HepG2 (cell line): Measurements from ENCODE around the gene TEDC1. TPM values are rescaled to one million over a fixed set of nuclear protein-coding genes. Genes with fewer than 3 reads are reported as not detected.

Experiments used
- NR2F6 ChIP-seq, 2 experiments: IDR thresholded peaks; 2 replicates each; pipeline ENCODE4 v1.6.1; 2016; ENCODE audit warnings: antibody characterized with exemption in 1 of 2, mild to moderate bottlenecking in 1 of 2
- SMC3 ChIP-seq: IDR thresholded peaks from 2 replicates; pipeline ENCODE4 v1.6.1; 2011; ENCODE audit warnings: low read length, improper control_type of control experiment
- TAF1 ChIP-seq: sonication (generic); formaldehyde crosslinking; IDR thresholded peaks from 2 replicates; pipeline ENCODE4 v1.4.0; 2020; ENCODE audit warnings: missing genetic modification reagents
- TEAD2 ChIP-seq: sonication (generic); formaldehyde crosslinking; IDR thresholded peaks from 2 replicates; pipeline ENCODE4 v1.9.0; 2021; ENCODE audit warnings: missing genetic modification reagents
- ZNF619 ChIP-seq: sonication (generic); formaldehyde crosslinking; IDR thresholded peaks from 2 replicates; pipeline ENCODE4 v1.4.0; 2020; ENCODE audit warnings: mild to moderate bottlenecking, missing genetic modification reagents
- polyA plus RNA-seq, 8 experiments: library from polyadenylated mRNA; depleted of rRNA in 3 of 8; stranded (reverse) in 7 of 8; unstranded in 1 of 8; fragments of >200 nt; fragmentation: Illumina TruSeq in 4 of 8; extraction: Trizol in 4 of 8; gene quantifications; 2 replicates each; pipeline versions ENCODE4 v1.2.1 to v1.2.3, GENCODE V29; 2011 to 2016; ENCODE audit warnings: low read depth in 4 of 8, missing spikeins in 1 of 8, mixed read lengths in 1 of 8; ENCODE audit not compliant: insufficient read depth in 1 of 8
- total RNA-seq, 5 experiments: library from RNA; depleted of rRNA; stranded (reverse); fragments of >200 nt; fragmentation: Illumina TruSeq; extraction: Trizol; gene quantifications; 2 replicates each; pipeline ENCODE4 v1.2.3, GENCODE V29; 2016; ENCODE audit warnings: low read depth in 1 of 5
- TF ChIP-seq, protein P1 (sequence below): sonication (generic); formaldehyde crosslinking; IDR thresholded peaks from 2 replicates; pipeline ENCODE4 v1.4.0; 2020; ENCODE audit warnings: missing genetic modification reagents, borderline replicate concordance
- TF ChIP-seq, protein P2 (sequence below): sonication (generic); formaldehyde crosslinking; IDR thresholded peaks from one replicate; pipeline ENCODE4 v1.5.1; 2020; ENCODE audit warnings: mild to moderate bottlenecking, missing genetic modification reagents; ENCODE audit errors: not compliant biosample characterization
- TF ChIP-seq, protein P3 (sequence below): sonication (generic); formaldehyde crosslinking; IDR thresholded peaks from 2 replicates; pipeline ENCODE4 v1.4.0; 2020; ENCODE audit warnings: missing genetic modification reagents
- TF ChIP-seq, protein P4 (sequence below): sonication (generic); formaldehyde crosslinking; IDR thresholded peaks from 2 replicates; pipeline ENCODE4 v1.8.0; 2022; ENCODE audit warnings: mild to moderate bottlenecking, missing genetic modification reagents

Gene TEDC1
- total and polyA plus RNA-seq, 2 of the 13 experiments (the other 11 are each of a cell fraction or from before 2014, with no cell fraction given): 5.7 to 27.4 TPM

DNA sequence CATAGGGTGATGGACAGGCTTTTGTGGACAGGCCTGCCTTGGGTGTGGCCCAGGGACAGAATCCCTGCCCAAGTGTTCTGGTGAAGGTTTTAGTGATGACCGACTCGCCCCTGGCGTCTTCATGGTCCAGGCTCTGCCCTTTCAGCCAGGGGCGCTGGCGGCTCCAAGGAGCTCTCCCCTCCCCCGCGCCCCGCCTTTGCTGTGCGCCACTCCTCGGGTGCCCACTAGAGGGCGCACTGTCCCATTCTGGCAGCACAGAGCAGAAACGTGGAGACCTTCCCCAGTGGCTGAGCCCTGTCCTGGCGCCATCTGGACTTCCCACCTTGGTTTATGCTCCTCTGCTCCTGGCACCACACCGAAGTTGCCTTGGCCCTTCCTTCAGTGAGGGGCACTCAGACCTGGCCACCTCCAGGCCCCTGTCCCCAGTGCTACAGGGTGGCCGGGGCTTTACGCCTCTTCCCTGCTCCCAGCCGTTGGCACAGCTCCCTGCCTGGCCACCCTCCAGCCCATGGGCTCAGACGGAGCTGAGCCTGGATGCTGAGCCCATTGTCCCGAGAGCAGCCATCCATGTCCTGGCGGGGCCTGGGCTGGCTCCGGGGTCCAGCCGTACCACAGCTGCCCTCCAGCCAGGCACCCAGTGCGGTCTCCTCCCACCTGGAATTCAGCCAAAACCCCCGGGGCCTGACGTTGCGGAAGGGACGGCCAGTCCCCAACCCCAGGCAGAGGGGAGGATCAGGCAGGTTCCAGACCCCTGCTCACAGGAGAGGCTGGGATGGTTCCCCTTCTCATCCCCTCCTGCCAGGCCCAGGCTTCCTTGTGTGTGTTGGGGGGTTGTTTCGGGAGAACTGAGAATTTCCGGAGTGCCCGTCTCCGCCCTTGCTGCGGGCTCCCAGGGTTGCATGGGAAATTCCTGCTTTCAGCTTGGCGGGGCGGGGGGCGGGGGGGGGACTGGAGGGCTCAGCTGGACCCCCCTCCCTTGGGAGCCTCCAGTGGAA lies 9.9 kb upstream of the TEDC1 start (continued):
- TF ChIP-seq, protein P1, sequence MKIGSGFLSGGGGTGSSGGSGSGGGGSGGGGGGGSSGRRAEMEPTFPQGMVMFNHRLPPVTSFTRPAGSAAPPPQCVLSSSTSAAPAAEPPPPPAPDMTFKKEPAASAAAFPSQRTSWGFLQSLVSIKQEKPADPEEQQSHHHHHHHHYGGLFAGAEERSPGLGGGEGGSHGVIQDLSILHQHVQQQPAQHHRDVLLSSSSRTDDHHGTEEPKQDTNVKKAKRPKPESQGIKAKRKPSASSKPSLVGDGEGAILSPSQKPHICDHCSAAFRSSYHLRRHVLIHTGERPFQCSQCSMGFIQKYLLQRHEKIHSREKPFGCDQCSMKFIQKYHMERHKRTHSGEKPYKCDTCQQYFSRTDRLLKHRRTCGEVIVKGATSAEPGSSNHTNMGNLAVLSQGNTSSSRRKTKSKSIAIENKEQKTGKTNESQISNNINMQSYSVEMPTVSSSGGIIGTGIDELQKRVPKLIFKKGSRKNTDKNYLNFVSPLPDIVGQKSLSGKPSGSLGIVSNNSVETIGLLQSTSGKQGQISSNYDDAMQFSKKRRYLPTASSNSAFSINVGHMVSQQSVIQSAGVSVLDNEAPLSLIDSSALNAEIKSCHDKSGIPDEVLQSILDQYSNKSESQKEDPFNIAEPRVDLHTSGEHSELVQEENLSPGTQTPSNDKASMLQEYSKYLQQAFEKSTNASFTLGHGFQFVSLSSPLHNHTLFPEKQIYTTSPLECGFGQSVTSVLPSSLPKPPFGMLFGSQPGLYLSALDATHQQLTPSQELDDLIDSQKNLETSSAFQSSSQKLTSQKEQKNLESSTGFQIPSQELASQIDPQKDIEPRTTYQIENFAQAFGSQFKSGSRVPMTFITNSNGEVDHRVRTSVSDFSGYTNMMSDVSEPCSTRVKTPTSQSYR (CRISPR knock-in tag): peak; percentile 93
- TF ChIP-seq, protein P2, sequence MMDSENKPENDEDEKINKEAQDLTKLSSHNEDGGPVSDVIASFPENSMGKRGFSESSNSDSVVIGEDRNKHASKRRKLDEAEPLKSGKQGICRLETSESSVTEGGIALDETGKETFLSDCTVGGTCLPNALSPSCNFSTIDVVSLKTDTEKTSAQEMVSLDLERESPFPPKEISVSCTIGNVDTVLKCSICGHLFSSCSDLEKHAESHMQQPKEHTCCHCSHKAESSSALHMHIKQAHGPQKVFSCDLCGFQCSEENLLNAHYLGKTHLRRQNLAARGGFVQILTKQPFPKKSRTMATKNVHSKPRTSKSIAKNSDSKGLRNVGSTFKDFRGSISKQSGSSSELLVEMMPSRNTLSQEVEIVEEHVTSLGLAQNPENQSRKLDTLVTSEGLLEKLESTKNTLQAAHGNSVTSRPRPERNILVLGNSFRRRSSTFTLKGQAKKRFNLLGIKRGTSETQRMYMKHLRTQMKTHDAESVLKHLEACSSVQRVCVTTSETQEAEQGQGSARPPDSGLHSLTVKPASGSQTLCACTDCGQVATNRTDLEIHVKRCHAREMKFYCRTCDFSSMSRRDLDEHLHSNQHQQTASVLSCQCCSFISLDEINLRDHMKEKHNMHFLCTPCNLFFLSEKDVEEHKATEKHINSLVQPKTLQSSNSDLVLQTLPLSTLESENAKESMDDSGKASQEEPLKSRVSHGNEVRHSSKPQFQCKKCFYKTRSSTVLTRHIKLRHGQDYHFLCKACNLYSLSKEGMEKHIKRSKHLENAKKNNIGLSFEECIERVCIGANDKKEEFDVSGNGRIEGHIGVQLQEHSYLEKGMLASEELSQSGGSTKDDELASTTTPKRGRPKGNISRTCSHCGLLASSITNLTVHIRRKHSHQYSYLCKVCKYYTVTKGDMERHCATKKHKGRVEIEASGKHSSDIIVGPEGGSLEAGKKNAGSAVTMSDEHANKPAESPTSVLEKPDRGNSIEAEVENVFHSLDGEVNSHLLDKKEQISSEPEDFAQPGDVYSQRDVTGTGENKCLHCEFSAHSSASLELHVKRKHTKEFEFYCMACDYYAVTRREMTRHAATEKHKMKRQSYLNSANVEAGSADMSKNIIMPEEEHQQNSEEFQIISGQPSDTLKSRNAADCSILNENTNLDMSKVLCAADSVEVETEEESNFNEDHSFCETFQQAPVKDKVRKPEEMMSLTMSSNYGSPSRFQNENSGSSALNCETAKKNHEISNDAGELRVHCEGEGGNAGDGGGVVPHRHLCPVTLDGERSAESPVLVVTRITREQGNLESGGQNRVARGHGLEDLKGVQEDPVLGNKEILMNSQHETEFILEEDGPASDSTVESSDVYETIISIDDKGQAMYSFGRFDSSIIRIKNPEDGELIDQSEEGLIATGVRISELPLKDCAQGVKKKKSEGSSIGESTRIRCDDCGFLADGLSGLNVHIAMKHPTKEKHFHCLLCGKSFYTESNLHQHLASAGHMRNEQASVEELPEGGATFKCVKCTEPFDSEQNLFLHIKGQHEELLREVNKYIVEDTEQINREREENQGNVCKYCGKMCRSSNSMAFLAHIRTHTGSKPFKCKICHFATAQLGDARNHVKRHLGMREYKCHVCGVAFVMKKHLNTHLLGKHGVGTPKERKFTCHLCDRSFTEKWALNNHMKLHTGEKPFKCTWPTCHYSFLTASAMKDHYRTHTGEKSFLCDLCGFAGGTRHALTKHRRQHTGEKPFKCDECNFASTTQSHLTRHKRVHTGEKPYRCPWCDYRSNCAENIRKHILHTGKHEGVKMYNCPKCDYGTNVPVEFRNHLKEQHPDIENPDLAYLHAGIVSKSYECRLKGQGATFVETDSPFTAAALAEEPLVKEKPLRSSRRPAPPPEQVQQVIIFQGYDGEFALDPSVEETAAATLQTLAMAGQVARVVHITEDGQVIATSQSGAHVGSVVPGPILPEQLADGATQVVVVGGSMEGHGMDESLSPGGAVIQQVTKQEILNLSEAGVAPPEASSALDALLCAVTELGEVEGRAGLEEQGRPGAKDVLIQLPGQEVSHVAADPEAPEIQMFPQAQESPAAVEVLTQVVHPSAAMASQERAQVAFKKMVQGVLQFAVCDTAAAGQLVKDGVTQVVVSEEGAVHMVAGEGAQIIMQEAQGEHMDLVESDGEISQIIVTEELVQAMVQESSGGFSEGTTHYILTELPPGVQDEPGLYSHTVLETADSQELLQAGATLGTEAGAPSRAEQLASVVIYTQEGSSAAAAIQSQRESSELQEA (CRISPR knock-in tag): peak; percentile 69
- TF ChIP-seq SMC3 (peak; percentile 55; the same call in 1 of the 2 replicates), TAF1 (CRISPR knock-in tag) (0 out of 2 replicates have a peak, but pooled peaks have one; percentile 27), ZNF619 (CRISPR knock-in tag) (peak; percentile 81; the same call in 1 of the 2 replicates), NR2F6 (IDR thresholded peaks at IDR 0.05) (no peak), NR2F6 (CRISPR knock-in tag; IDR thresholded peaks at IDR 0.05) (peak; percentile 38; the same call in 1 of the 2 replicates), TEAD2 (CRISPR knock-in tag) (no peak)
- TF ChIP-seq, protein P3, sequence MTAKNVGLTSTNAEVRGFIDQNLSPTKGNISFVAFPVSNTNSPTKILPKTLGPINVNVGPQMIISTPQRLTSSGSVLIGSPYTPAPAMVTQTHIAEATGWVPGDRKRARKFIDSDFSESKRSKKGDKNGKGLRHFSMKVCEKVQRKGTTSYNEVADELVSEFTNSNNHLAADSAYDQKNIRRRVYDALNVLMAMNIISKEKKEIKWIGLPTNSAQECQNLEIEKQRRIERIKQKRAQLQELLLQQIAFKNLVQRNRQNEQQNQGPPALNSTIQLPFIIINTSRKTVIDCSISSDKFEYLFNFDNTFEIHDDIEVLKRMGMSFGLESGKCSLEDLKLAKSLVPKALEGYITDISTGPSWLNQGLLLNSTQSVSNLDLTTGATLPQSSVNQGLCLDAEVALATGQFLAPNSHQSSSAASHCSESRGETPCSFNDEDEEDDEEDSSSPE (CRISPR knock-in tag): peak; percentile 52
- TF ChIP-seq, protein P4, sequence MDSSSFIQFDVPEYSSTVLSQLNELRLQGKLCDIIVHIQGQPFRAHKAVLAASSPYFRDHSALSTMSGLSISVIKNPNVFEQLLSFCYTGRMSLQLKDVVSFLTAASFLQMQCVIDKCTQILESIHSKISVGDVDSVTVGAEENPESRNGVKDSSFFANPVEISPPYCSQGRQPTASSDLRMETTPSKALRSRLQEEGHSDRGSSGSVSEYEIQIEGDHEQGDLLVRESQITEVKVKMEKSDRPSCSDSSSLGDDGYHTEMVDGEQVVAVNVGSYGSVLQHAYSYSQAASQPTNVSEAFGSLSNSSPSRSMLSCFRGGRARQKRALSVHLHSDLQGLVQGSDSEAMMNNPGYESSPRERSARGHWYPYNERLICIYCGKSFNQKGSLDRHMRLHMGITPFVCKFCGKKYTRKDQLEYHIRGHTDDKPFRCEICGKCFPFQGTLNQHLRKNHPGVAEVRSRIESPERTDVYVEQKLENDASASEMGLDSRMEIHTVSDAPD: peak; percentile 39; the same call in 1 of the 2 replicates
